ENCODE results near the gene RAB3B.

The RAB3B gene

DNA sequence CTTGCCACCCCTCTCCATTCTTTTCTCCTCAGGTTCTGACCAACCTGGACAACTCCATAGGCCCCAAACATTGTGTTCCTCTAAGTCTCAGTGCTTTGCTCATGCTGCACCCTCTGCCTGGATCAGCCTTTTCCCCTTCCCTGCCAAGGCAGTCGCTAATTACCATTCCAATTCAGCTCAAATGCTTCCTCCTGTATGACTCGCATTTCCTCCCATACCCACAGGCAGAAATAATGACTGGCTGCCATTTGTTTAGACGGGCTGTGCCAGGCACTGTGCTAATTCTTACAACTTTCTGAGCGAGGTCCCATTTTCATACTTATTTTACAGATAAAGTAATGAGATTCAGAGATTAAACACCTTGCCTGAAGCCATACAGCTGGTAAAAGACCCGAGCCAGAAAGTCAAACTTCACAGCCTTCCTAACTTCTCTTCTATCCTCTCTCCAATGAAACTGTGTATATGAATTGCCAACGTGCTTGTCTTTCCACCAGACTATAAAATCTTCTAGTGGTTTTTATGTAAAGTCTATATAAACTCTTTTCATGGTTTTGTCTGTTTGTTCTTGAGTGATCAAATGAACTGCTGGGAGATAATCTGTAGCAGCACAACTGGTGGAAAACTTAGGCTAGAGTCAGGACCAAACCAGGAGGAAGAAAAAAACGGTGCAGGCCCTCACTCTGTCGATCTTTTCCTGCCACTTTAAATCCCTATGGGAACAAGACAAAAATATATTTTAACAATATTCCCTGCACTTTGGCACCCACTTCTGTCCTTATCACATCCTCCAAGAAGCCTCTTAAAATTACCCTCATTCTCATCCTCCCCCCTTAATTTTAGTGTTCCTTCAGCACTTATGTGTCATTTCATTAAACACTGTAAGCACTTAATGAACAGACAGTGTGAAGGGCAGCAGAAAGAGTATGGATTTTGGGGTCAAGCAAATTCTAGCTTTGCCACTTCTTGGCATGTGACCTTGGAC, 33.7 kb downstream of the RAB3B start:
- DNase-seq (ENCODE audit: low spot score) = peak; percentile 31

DNA sequence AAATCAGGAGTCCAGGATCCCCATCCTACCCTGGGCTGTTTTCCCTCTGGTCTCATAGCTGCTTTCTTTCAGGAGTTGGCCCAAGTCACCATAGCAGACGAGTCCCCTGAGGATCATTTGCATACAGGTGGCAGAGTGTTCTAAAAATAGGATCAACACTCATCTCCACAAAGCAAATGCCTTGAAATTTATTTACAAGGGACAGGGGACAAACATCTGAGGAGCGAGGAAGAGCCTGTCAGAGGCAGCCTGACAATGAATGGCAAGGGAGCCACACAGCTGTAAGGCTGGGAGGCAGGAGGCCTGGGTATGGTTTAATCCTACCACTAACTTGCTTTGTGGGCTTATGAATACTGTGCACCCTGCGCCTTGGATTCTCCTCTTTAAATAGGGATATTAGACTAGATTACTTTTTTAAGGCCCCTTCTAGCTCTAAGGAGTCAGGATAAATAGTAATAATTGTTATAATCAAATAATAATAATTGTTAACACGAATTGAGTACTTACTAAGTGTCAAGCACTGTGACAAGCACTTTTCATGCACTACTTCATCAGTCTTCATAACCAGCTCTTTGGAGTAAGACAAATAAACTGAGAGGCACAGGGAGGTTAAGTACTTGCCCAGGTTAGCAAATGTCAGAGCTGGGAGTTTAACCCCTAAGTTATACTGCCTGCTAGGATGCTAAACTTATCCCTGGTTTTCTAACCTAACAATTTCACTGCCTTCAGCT, 34.5 kb downstream of the RAB3B start:
- DNase-seq (ENCODE audit: low spot score) = no peak

DNA sequence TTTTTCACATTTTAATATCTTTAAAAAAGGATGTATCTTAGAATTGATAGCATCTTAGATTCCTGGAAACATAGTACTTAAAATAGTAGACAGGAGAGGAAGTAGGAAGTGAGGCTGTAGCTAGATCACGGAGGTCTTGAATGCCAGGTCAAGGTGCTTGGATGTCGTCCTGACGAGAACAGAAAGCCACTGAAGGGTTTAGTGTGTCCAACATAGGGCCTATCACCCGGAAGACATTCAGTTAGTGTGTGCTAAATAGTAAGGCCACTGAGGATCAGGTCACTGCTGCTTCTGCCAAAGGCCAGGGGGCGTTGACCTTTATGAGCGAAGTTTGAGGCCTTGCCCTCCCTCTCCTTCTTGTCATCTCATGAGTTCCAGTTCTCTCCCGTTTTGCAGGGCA, 35.7 kb downstream of the RAB3B start:
- no peak for DNase-seq (ENCODE audit: low spot score)

DNA sequence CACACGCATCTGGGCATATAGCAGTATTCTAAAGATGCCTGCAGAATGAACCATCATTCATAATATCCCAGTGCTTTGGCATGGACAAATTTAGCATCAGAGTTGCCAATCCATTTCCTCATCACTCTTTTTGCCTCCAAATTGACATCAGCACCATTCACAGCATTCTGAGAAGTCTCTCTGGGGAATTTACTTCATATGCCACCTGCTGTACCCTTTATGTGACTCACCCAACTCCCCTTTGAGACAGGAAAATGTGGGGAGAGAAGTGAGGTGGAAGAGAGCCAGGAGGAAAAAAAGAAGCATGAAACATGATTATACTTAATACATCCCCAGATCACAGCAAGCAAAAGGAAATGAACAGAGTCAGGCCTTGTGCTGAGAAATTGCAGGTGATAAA, 37.4 kb downstream of the RAB3B start:
- DNase-seq (ENCODE audit: low spot score) = no peak

DNA sequence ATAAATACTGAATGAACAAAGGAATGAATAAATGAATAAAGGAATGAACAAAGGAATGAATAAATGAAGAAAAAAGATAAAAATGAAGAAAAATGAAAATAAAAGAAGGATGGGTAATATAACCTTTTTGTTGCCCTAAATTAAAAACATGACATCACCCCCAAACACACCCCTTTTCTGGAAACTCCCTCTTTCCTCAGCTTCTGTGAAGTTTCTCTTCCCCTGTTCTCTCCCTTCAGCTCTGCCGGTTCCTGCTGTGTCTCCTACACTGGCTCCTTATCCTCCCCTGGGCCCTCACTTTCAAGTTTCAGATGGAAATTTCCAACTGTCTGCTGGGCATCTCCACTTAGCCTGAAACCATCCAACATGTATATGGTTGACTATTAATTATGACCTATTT, 37.9 kb downstream of the RAB3B start:
- DNase-seq (ENCODE audit: low spot score) = no peak

DNA sequence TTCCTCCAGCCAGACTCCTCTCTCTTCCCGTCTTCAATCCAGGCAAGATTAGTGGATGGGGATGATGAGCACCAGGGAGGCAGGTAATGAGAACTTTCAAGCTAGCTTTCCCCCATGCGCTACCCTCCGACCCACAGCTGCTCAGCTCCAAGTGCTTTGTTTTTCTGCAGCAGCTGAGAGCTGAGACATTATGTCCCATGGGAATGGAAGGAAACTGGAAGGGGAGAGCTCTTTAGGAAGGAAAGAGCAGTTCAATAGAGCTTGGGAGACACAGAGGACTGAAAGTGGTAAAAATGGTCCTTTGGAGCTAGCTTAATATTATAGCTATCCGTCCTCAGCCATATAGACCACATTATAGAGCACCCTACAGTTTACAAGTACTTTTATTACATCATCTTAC, 39.8 kb downstream of the RAB3B start:
- peak; percentile 36 for DNase-seq (ENCODE audit: low spot score)

DNA sequence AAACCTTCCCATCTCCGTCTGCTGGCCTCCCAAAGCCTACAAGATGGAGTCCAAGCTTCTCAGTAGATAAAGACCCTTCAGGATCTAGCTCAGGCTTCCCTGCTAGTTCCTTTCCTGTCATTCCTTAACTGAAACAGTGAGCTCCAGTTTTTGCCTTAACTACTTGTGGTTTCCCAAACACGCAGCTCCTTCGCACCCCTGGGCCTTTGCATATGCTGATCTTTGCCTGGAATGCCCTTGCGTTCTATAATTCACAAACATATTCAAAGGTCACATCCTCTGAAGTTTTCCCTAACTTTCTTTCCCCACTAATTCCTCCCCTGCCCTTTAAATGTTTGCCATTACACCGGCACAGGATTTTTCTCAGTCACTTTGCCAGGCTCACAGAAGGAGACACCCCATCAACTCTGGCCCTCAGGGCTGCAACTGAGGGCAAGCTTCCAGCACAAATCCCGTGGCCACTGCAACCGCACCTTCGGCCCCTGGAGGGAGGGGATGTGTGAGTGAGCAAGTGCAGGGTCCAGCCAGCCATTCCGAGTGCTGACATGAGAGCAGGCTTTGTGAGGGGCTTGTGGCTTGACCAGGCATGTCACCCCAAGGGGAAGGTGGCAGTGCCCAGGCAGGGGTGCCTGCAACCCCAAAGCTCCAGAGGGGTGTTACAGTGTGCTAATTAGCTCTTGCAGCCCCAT, 41.3 kb downstream of the RAB3B start:
- DNase-seq (ENCODE audit: low spot score) = no peak

DNA sequence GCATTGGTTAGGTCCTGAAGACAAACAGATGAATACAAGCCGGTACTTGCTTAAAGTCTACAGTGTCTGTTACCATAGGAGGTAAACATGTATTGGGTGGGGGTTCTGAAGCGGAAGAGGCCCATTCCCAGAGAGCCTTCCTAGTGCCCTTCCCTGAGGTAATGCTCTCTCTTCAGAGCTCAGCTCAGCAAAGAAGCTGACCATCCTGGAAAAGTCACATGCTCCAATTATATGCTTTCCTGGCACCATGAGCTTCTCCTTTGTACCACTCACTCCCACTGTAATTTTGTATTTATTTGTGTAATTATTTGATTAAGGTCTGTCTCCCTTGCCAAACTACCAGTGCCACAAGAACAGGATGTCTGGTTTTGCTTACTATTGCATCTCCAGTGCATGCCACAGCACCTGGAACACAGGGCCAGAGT, 42.0 kb downstream of the RAB3B start:
- no peak for DNase-seq (ENCODE audit: low spot score)

DNA sequence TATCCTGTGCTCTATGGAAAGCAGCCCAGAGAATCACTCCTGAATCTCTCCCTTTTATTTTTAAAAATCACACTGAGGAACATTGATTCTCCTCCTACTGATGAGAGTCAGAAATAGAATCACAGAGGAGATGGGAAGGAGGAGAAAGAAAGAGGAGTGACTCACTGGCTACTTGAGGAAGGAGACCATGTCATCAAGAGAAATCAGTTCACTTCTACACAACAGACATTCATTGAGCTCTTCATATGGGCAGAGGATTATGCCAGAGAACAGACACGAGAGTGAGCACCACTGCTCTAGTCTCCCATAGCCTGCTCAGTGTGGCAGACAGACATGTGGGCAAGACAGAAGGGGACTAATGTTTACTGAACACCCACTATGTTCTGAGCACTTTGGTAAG, 44.2 kb downstream of the RAB3B start:
- peak; percentile 65 for DNase-seq (ENCODE audit: low spot score)

DNA sequence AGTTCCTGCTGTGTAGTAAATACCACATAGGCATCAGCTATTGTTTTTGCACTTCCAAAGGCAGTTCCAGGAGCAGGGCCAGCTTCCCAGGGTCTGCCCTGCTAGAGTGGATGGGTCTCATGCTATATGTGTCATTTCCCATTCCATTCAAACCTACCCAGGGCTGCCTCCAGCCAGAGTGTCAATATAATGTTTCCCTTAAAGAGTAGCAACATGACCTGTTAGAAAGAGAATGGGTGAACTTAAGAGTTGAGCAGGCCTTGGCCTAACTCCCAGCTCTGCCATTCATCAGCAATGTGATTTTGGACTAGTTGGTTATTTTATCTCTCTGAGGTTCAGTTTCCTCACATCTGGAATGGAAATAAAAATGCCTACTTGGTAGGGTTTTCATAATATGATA, 44.9 kb downstream of the RAB3B start:
- DNase-seq (ENCODE audit: low spot score) = no peak

DNA sequence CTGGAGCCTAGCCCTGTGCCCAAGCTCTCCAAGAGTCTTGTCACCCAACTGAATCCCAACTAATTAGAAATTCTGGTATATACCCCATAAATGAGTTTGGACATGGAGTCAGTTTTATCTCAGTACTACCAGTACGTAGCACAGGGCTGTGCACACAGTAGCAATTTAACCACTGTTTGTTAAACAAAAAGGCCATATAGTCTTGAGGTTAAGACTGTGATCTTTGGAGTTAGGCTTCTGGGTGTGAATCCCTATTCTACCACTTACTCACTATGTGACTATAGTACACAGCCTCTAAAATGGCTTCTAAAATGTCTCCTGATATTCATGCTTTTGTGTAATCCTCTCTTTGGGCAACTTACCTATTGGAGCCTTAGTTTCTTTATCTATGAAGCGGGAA, 48.2 kb downstream of the RAB3B start:
- no peak for DNase-seq (ENCODE audit: low spot score)

DNA sequence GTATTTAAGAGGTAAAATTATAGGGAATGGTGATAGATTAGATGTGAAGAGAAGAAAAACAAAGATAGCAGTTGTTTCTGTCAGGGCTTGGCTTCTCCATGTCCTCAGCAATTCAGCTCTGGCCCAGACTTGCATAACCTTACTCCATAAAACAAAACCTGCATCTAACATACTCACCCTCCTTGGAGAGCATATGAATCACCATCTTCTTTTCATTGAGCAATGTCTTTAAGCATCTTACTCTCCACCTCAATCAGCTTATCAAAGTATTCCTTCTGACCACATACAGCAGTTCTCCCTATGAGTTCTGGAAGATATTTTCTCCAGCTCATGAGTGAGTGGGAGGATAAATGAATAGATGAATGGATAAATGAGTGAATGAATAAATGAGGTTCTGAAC, 49.0 kb downstream of the RAB3B start:
- no peak for DNase-seq (ENCODE audit: low spot score)

DNA sequence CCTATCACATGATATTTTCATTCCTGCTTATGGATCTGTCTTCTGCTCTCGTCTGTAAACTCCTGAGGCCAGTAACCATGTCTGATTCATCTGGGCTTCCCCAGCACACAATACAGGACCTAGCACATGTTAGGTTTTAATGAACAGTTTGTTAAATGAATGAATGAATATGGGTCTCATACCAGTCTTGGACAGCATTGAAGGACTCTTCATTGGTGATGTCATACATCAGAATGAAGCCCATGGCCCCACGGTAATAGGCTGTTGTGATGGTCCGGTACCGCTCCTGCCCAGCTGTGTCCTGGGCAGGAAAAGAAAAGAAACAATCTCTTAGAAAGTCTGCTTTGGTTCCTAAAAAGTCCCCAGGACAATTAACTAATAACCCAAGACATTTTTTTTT, 53.4 kb downstream of the RAB3B start:
- DNase-seq (ENCODE audit: low spot score) = no peak

DNA sequence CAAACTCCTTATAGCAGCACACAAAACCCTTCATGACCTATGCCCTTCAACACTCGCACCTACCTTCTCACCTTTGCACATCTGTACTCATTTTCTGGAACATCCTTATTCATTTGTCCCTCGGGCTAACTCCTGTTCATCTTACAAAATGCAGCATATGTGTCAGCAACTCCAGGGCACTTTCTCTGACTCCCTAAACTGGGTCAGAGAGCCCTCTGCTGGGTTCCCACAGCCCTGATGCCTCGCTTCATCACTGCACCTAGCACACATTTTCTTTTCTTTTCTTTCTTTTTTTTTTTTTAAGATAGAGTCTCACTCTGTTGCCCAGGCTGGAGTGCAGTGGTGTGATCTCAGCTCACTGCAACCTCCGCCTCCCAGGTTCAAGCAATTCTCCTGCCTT, 54.0 kb downstream of the RAB3B start:
- DNase-seq (ENCODE audit: low spot score) = no peak

DNA sequence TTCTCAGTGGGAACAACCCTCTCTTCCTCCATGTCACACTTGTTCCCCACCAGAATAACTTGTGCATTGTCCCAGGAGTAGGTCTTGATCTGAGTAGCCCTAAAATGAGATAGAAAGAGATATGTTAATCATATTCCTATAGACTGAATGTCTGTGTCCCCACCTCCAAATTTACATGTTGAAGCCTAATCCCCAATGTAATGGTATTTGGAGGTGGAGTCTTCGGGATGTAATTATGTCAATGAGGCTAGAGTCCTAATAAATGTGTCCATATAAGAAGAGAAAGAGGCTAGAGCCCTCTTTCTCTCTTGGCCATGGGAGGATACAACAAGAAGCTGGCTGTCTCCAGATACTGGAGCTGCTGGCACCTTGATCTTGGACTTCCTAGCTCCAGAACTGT, 57.2 kb downstream of the RAB3B start:
- DNase-seq (ENCODE audit: low spot score) = no peak

DNA sequence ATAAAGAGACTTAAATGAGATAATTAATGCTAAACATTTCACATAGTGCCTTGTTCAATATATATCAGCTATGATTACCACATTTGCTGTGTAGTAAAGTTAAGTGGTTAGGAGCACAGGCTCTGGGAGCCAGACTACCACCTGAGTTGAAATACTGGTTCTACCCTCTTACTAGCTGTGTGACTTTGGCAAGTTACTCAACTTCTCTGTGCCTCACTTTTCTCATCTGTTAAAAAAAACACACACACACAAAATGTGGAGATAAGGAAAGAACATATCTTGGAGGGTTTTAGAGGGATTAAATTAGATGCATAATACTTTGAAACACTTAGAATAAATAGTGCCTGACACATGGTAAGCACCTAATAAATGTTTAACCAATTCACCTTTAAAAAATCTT, 60.2 kb downstream of the RAB3B start:
- no peak for DNase-seq (ENCODE audit: low spot score)

DNA sequence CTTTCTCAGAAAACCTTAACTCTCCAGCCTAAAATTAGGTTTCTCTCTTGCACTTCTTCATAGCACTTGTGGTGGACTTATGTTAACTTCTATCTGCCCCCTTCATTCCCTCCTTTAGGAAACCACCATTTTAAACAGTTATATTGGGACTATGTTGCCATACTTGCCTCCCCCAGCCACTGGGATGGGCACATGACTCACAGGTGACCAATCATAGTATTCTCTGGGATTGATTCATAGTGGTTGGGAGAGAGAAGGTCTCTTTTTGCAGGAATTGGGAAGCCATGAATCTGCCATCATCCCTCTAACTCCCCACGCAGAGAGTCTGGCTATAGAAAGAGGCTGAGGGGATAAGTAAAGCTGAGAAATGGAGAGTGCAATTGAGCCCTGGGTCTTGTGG, 61.6 kb downstream of the RAB3B start:
- DNase-seq (ENCODE audit: low spot score) = no peak

DNA sequence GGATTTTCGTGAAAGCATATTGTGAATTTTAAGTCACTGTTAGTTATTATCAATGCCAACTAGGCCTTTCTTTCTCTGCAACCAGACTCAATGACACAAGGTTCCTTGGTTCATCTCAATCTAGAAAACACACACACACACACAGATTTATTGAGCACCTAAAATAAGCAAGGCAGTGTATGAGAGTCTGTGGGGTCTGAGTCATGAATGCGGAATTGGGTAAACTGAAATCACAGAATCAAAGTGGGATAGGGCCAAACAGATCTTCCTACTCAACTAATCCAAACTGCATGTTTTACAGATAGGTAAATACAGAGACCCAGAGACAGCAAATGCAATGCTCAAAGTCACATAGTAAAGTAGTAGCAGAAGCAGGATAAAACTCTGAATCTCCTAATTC, 63.5 kb downstream of the RAB3B start:
- no peak for DNase-seq (ENCODE audit: low spot score)

DNA sequence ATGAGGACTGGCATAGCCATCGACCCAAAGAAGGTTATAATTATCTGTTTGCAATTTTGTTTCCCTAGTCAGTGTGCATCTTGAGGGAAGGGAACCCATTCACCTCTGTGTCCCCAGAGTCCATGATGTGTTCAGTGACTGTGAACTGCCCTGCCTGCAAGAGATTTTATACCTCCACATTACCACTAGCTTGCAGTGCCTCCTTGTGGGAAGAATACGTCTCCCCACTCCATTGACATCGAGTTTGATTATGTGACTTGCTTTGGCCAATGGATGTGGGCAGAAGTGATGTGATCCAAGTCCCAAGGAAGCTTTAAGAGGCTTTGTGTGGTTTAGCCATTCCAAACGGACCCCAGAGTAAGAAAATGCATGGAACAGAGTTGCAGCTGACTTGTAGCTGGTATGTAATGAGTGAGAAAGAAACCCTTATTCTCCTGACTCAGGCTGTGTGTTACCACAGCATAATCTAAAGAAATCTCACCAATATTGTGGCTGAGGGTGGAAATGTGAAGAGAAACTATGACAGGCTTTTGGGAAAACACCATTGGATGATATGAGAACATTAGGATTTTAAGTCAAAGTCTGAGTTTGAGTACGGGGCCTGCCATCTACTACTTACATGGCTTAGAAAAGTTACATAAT, 64.2 kb downstream of the RAB3B start:
- DNase-seq (ENCODE audit: low spot score) = peak; percentile 59

DNA sequence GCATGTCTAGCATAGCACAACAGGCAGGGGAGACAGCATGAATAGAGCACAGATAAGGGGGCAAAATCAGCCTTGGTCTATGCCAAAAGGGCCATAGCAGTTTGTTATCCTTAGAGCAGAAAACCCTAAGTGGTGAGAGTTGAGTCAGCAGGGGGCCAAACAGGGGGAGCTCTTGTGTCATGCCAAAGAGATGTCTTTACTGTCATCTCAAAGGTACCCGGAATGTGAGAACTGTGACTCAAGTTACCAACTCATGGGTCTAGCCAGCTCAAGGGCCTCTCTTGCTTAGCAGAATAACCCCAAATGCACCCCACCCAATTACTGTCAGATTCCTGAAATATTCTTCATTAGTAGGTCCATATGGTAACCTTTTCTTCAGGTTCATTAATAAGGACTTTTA, 66.0 kb downstream of the RAB3B start:
- DNase-seq (ENCODE audit: low spot score) = peak; percentile 62

DNA sequence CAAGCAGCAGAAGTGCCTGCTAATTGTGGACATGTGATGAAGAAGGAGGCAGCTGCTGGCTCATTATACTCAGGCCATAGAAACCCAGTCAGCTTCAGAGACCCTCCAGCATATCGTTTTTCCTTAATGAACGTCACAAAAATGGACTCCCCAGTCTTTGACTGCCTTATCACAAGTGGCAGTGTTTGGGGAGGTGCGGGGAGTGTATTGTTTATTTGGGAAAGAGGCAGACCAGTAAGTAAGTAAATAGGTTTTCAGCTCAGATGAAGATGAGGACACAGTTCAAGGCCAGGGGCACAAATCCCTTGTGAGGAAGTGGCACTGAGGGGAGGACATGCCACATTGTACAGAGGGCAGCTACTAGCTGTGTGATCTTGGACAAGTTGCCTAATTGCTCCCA, 68.5 kb downstream of the RAB3B start:
- DNase-seq (ENCODE audit: low spot score) = no peak

DNA sequence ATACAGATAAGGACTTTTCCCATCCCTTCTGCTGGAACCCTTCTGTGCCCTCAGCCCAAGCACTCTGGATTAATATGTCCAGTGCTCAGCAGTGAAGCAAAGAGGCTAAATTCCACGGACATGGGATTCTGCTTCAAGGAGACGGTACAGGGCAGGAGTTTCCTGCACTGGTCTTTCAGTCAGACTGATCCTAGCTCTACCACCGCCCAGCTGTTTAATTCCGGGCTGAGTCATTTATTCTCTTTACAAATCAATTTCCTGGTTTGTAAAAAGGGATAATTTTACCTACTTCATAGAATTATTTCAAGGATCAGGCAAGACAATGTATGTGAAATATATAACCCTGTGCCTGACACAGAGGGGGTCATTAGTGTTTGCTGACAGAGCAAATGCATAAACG, 70.4 kb downstream of the RAB3B start:
- no peak for DNase-seq (ENCODE audit: low spot score)
